Measurements from ENCODE around the gene PGA3.
"Not testable (repeated sequence)": the region's sequence is repeated elsewhere in the genome, so short reads cannot be mapped to it uniquely, and the experiment has no call there.

Gene PGA3

DNA sequence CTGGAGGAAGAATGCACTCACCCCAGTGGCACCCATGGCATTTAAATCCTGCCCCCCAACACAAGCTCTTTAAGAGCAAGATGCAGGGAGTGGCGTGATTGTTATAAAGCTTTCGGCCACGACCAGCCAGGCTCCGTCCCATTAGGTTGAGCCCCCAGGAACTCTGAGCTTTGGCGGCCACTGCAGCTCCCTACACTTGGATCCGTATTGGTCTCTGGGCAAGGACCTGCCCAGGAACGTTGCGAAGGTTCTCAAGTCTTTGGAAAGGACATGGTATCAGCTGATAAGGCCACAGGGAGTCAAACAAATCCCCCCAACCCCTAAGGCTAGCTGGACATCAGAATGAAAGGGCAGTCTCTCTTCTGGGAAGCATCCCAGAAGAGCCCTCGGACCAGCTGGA lies 32.7 kb upstream of the PGA3 start:
- no peak for FAIRE-seq
- DNase-seq (ENCODE audit: insufficient read length, low spot score), result no peak

DNA sequence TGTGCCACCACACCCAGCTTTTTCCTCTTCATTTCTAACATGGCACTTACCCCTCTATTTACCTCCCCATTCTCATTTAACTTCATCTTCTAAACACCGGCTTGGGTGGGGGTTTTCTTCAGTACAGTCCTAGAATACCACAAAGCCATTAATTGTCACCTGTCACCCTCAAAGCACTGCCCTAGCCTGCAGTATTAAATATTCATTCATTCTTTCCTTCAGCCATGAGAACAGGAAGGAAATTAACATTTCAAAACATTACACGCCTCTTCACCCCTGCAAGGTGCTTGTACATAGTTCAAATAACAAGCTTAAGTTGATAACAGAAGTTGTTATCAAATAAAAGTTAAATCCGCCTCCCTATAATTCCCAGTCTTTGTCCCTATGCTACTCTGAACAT lies 31.4 kb upstream of the PGA3 start:
- no peak for FAIRE-seq

DNA sequence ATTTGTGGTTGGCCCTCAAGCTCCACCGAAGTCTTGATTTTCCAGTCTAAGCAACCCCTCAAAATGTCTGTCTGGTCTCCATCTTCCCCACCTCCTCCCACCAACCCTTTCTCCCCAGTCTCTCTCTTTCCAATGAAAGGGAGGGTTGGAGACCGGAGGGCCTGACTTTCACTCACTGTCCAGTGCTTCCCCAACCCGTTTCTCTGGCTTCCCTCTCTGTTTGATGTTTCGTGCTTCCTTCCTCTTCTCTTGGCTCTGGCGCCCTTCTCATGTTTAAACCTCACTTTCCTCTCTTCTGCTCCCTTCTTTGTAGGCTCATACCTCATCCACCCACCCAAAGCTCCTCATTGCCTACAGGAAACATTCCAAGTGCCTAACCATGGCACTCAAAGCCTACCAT lies 31.0 kb upstream of the PGA3 start:
- no peak for FAIRE-seq
- no peak for DNase-seq (ENCODE audit: insufficient read length, low spot score)

More for the DNA sequence above, 31.4 kb upstream of the PGA3 start:
- DNase-seq (ENCODE audit: insufficient read length, low spot score), result no peak

DNA sequence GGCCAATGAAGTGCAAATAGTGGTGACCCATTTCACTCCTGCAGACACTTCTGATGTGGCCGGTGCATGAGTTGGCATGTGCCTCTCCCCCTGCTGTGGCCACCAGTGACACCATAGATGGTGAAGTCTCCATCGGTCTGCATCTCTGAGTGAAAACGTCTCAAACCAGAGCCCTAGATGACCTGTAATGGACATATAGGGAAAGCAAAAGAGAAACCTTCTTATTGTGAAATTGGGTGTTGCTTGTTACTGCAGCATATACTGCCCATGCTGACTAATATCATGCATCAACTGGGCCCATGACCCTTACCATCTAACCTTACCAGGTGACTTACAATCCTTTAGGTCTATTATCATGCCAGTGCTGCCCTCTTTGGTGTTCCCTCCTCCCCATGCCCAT lies 30.4 kb upstream of the PGA3 start:
- FAIRE-seq (no peak), DNase-seq (ENCODE audit: insufficient read length, low spot score) (no peak)

DNA sequence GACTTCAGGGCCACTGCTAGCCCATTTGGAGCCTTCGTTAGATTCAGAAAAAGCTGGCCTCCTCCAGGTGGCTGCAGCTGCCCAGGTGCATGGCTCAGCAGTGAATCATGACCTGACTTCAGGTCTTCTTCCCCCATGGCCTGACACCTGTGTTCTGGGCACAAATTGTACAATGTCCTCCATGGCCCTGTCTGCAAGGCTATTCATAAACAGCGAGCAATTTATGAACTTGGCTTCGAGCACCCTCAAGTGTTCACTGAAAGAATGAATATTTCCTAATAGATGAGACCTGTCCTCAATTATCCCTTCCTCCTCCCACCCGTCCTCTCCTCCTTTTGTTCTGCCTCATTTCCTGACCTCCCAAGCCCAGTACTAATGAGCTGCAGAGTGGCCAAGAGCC lies 29.9 kb upstream of the PGA3 start:
- DNase-seq (ENCODE audit: insufficient read length, low spot score) (no peak), FAIRE-seq (no peak)

DNA sequence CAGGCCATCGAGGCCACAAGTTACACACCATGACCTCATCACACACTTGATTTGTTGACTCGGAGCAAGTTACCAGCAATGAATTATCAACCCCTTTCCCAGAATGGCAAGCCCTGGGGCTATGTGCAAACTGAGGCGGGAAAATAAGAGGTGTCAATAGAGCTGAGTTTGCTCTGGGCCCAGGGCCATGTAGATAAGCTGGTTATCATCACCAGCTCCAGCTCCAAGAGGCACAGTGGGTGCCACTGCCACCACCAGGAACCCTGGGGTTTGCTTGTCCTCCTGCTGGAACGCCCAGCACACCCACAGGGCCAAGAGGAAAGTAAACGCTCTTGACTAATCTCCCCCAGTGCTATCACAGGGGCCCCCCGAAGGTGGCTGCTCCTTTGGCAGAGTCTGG lies 29.0 kb upstream of the PGA3 start:
- DNase-seq (ENCODE audit: insufficient read length, low spot score) (no peak), FAIRE-seq (no peak)

DNA sequence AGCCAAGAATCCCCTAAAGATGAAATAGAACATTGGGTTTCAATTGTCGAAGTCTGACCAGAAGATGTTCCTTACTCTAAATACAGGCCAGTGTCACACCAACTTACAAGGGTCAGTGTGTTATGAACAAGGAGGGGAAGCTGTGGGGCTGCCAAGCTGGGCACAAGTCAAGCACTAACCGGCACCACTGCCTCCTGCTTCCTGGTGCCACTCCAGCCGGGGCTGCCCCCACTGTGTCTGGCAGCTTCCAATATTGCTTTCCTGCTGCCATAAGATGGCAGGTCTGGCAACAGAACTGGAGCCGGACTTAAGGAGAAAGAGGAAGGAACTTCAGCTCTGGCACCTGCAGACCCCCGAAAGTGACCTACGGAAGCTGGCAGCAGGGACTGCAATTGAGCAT lies 28.4 kb upstream of the PGA3 start:
- DNase-seq (ENCODE audit: insufficient read length, low spot score), result no peak
- FAIRE-seq, result no peak

DNA sequence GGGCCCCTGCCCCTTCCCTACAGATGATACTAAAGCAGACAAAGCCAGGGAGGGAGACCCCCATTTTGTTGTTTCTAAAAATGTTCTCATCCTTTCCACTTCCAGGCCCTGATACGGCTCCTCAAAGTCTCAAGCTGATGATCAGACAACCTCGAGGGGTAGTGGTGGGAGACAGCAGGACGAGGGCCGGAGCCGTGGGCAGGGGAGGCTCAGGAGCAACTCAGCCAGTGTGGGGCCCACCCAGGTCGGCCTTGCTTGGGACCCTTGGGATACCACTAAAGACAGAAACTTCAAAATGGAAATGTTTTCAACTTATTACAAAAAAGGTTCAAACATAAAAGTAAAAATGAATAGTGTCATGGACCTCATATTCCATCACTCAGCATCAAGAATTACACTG lies 26.9 kb upstream of the PGA3 start:
- DNase-seq (ENCODE audit: insufficient read length, low spot score) (no peak), FAIRE-seq (no peak)

DNA sequence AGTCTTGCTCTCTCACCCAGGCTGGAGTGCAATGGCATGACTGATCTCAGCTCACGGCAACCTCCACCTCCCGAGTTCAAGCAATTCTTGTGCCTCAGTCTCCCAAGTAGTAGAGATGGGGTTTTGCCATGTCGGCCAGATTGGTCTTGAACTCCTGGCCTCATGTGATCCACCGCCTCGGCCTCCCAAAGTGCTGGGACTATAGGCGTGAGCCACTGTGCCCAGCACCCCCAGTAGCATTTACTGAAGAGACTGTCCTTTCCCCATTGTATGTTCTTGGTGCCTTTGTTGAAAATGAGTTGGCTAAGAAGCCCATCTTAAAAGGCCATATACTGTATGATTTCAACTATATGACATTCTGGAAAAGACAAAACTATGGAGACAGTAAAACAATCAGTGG lies 23.1 kb upstream of the PGA3 start:
- not testable (repeated sequence) for FAIRE-seq; DNase-seq (ENCODE audit: insufficient read length, low spot score)

DNA sequence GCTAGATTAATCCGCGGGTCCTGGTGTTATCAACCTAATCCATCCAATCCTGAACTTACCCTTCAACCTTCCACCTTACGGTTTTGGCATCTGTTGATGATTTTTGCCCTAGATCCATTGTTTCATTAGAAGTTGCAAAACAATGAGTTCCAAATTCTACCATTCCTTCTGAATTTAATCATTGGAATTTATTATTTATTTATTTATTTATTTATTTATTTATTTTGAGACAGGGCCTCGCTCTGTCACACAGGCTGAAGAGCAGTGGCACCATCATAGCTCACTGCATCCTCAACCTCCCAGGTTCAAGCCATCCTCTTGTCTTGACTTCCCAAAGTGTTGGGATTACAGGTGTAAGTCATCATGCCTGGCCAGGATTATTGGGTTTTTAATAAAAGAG lies 21.8 kb upstream of the PGA3 start:
- DNase-seq (ENCODE audit: insufficient read length, low spot score) (no peak), FAIRE-seq (no peak)

DNA sequence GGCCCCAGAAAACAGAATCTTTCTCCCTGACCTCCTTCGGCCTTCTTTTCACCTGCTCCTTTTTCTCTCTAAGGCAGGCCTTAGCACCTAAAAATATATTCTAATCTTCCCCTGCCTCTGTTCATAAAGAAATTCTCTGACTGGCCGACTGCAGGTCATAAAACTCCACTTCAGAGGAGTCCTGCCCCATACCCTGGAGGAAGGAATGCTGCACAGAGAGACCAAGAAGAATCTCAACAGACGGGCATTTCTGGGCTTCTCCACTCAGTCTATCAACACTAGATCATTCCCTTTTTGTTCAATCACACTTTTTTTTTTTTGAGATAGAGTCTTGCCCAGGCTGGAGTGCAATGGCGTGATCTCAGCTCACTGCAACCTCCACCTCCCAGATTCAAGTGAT lies 19.7 kb upstream of the PGA3 start:
- DNase-seq (ENCODE audit: insufficient read length, low spot score) (no peak), FAIRE-seq (no peak)

DNA sequence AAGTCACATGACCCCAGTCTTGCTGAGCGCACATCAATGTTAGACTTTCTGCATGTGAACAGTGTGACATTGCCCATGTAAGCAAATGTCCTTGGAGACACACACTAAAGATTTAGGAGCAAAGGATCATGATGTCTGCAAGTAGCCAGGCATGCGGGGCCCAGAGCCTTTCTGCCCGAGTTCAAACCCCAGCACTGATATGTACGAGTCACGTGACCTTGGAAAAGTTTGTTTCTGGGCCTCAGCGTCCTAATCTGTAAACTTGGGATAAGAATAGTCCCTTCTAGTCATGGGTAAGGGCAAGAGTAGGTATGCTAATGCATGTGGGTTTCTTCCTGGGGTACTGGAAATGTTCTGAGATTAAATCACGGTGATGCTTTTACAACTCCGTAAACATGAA lies 16.8 kb upstream of the PGA3 start:
- no peak for DNase-seq (ENCODE audit: insufficient read length, low spot score)
- FAIRE-seq, result no peak

DNA sequence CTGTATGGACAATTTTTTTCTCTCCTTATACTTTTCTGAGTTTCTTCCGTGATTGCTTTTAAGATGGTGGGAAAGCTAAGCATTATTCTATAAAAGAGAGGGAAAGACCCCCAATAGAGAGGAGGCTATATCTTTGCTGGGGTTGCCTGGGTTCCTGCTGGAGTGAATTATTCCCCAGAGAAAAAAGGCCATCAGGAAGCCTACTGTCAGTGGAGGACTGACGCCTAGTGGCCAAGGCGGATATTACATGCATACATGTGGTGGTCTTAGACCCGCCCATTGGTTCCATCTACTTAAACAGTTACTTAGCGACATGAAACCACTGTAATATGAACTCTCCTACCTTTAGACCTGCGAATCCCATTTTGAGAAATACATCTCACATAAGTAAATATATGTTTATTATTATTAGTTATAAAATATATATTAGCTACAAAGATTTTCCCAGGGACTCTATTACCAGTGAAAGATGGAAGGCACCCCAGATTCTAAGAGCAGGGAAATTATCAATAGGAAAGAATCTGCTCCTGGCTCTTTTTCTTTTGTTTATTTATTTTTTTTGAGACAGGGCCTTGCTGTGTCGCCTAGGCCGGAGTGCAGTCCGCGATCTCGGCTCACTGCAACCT lies 15.7 kb upstream of the PGA3 start:
- DNase-seq (ENCODE audit: insufficient read length, low spot score) (peak; percentile 71), FAIRE-seq (peak; percentile 92)

DNA sequence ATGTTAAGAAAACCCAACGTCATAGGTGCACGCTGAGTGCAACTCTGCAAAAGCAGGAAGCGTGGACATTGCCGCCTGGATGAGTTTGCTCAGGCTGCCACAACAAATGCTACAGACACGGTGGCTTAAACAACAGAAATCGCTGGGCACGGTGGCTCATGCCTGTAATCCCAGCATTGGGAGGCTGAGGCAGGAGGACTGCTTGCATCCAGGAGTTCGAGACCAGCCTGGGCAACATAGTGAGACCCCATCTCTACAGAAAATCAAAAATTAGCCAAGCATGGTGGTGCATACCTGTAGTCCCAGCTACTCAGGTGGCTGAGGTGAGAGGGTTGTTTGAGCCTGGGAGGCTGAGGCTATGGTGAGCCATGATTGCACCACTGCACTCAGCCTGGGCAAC lies 13.4 kb upstream of the PGA3 start:
- no peak for FAIRE-seq

DNA sequence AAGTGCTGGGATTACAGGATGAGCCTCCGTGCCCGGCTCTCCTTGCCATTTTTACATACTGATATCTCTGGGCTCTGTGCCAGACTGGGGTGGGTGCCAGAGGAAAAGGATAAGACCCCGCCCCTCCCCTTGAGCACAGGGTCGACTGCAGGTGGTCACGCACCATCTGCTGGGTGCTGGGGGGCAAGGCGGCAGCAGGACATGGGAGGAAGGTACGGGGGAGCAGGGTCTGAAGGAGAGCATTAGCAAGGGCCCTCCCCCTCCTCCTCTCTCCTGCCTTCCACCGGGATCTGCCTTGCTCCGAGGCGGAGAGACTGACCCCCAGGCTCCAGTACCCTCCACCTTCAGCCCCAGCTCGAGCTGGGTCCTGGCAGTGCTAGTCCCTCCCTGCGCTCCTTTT lies 9.7 kb upstream of the PGA3 start:
- DNase-seq (ENCODE audit: insufficient read length, low spot score) (no peak), FAIRE-seq (no peak)

More for the DNA sequence above, 13.4 kb upstream of the PGA3 start:
- DNase-seq (ENCODE audit: insufficient read length, low spot score), result no peak

DNA sequence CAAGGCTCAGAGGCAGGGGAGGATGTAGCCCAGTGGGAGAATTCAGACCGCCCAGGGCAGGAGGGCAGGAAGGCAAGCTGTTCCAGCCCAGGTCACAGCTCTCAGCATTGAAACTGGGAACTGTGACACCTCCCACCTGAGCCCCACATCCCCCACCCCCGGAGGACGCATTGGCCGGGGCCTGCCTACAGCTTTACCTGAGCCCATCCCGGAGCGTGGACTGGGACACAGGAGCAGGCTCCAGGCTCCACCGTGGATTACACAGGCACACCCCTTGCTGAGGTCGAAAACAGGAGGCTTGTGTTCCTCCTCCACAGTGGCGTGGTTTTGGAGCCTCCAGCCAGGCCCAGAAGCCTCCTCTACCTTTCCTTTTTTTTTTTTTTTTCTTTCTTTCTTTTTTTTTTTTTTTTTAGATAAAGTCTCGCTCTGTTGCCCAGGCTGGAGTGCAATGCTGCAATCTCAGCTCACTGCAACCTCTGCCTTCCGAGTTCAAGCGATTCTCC lies 9.1 kb upstream of the PGA3 start:
- FAIRE-seq (no peak), DNase-seq (ENCODE audit: insufficient read length, low spot score) (no peak)

DNA sequence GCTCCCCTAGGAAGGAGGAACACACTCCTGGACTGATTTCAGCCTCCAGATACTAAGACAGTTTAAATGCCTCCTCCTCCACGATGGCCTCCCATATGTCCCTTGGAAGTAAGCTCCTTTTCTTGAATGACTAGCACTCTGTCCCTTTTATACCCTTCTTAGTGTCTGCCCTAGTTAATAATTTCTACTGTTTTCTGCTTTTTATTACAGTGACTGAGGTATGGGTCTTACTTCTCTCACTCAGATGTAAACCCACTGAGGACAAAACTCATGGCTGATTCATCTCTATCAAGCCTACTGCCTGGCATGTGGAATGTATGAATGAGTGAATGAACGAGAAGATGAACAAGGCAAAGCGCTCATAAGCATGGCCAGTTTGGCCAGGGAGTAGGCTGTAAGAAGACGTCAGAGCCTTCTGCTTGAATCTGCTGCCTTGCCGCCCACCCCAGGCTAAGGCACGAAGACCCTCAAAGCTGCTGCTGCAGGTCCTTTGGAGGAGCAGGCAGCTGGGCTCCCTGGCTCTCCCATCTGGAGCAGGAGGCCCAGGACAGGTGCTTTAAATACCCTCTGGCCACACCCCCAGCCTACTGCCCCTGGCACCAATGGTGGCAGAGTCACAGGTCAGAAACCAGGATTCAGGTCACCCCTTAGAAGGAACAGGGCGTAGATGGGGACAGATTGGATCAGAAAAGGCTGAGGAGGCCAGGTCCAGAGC lies 8.2 kb upstream of the PGA3 start:
- FAIRE-seq, result no peak

DNA sequence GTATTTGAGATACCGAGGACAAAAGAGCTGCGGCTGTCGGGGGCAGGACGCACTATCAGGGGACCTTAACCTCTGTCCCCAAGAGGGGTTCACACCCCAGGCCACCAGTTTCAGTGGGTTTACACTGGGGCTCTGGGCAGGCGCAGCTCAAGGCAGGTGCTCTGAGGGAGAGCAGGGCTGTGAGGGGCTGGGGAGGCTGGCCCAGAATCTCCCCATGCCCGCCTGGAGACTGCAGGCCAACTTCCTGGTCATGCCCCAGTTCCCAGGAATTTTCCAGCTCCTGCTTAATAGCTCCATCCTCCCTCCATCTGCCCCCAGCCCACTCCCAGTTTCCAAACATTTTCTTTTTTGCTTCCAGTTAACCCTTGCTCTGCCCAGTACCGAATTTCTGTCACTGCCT lies 7.6 kb upstream of the PGA3 start:
- DNase-seq (ENCODE audit: insufficient read length, low spot score) (no peak), FAIRE-seq (no peak)

More for the DNA sequence above, 8.2 kb upstream of the PGA3 start:
- no peak for DNase-seq (ENCODE audit: insufficient read length, low spot score)

DNA sequence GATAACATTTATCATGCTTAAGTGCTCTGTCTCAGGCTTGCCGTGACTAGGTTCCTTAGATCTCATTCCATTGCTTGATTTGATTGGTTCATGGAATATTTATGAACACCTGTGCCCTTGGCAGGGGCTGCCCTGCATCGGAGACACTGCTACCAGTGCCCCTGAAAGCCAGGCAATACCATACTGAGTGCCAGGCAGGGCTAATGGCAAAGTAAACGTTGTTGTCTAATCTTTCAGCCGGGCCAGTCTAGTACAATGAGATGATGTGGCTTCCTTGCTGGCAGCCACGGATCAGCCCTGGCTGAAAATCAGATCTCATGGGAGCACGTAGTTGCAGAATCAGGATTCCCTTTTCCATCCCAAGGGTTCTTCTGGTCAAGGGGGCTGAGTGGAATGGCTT lies 5.0 kb upstream of the PGA3 start:
- no peak for FAIRE-seq

DNA sequence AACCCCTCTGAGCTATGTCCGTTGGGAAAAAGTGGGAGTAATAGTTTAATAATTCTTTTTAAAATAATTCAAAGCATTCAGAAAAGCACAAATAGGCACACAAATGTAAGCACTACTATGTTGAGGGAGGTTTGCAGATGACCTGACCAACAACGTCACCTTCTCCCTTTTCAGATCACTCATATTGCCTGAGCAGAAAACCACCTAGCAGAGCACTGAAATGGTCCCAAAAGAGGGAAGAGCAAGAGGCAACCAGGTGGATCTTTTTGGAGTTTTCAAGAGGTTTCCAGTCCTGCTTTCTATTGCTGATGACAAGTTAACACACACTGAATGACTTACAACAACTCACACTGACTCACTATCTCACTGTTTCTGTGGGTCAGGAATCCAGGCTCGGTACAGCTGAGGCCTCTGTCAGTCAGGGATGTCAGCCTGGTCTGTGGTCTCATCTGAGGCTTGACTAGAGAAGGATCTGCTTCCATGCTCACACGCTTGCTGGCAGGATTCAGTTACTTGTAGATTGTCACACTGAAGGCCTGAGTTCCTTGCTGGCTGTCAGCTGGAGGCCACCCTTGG lies 4.3 kb upstream of the PGA3 start:
- FAIRE-seq (no peak), DNase-seq (ENCODE audit: insufficient read length, low spot score) (no peak)

More for the DNA sequence above, 5.0 kb upstream of the PGA3 start:
- no peak for DNase-seq (ENCODE audit: insufficient read length, low spot score)

DNA sequence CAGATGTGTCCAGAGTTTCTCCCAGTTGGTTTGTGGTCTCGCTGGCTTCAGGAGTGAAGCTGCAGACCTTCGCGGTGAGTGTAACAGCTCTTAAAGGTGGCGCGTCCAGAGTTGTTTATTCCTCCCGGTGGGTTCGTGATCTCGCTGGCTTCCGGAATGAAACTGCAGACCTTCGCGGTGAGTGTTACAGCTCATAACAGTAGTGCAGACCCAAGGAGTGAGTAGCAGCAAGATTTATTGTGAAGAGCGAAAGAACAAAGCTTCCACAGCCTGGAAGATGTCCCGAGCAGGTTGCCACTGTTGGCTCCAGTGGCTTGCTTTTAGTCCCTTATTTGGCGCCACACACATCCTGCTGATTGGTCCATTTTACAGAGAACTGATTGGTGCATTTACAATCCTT lies 1.8 kb upstream of the PGA3 start:
- no peak for FAIRE-seq
- DNase-seq (ENCODE audit: insufficient read length, low spot score), result no peak

DNA sequence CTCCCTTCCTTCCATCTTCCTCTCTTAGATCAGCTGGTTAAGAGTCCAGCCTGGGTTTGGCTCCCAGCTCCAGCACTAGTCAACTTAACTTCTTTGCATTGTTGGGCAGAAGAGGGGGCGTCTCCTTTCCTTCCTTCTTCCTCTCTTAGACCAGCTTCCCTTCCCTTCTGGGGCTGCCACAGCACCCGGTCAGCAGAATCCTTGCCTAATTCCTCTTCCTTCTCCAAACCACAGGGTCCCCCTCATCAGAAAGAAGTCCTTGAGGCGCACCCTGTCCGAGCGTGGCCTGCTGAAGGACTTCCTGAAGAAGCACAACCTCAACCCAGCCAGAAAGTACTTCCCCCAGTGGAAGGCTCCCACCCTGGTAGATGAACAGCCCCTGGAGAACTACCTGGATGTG lies 558 bp downstream of the PGA3 start:
- FAIRE-seq, result not testable (repeated sequence)

More for the DNA sequence above, 558 bp downstream of the PGA3 start:
- not testable (repeated sequence) for DNase-seq (ENCODE audit: insufficient read length, low spot score)

Measured in GM19239 (cell line).